GM10266 (cell line): ENCODE results near the gene FNBP1L.

ENCODE experiments used
- DNase-seq: peaks from one replicate; pipeline ENCODE4 v3.0.0; 2012; ENCODE audit errors: extremely low spot score
- CTCF ChIP-seq: IDR thresholded peaks from 2 replicates; pipeline ENCODE4 v1.5.1; 2012; ENCODE audit warnings: mild to moderate bottlenecking, low read depth; ENCODE audit not compliant: control insufficient read depth, insufficient read depth; ENCODE audit errors: missing control alignments

The FNBP1L gene

DNA sequence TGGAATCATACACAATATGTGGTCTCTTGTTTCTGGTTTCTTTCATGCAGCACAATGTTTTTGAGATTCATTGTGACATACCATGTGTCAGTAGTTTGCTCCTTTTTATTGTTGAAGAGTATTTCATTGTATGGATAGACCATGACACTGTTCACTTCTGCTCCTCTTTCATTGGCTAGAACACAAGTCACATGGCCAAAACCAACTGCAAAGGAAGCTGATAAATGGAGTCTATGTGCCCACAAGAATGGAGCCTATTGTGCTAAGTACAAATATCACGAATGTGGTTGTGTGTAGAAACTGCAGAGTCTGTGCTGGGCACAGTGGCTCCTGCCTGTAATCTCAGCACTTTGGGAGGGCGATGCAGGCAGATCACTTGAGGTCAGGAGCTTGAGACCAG is 28.6 kb upstream of the FNBP1L start:
- DNase-seq, result no peak
- no peak for TF ChIP-seq CTCF

- no peak for TF ChIP-seq CTCF
- DNase-seq, result no peak
Measured at GRCh38 chr1:93420400-93420799, 27.5 kb upstream of the FNBP1L start.

DNA sequence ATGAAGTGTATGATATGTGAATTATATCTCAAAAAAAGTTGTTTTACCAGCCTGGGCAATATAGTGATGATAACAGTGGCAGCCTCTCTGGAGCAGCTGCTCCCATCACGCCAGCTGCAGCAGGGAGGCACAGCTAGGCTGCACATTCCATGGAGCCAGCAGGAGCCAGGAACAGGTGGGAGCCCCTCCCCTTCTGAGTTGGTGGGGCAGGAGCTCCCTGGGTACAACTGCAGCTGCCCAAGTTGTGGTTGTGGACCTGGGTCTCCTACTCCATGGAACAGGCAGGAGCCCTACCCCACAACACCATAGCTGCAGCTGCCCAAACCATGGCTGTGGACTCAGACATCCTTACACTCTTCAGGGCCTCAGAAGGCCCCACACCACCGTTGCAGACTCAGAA is 21.7 kb upstream of the FNBP1L start:
- no peak for DNase-seq
- TF ChIP-seq CTCF, result no peak

- DNase-seq, result no peak
- TF ChIP-seq CTCF, result no peak
Measured at GRCh38 chr1:93427656-93428055, 20.3 kb upstream of the FNBP1L start.

- TF ChIP-seq CTCF, result no peak
- DNase-seq, result no peak
Measured at GRCh38 chr1:93433407-93433961, 14.4 kb upstream of the FNBP1L start.

- no peak for TF ChIP-seq CTCF
- DNase-seq, result no peak
Measured at GRCh38 chr1:93434088-93434487, 13.8 kb upstream of the FNBP1L start.

- TF ChIP-seq CTCF, result no peak
- no peak for DNase-seq
Measured at GRCh38 chr1:93434987-93435386, 12.9 kb upstream of the FNBP1L start.
